ENCODE measurements around the gene TLE3.

The TLE3 gene

GRCh38 chr15:70025413-70026296 is 72.1 kb downstream of the TLE3 start:
- H3K36me3 ChIP-seq = no peaks in the 10 kb centered on the region
- H3K9me3 ChIP-seq (ENCODE audit: severe bottlenecking) = no peaks in the 10 kb centered on the region
- peak; percentile 40 for DNase-seq
- no peak overlapping the region for H3K27ac ChIP-seq
- no peak for TF ChIP-seq CTCF (IDR thresholded peaks at IDR 0.05; ENCODE audit: low read depth, low read length)
- H3K4me3 ChIP-seq (ENCODE audit: low read depth, low read length) = no peak overlapping the region
- no peaks in the 10 kb centered on the region for H3K27me3 ChIP-seq (ENCODE audit: insufficient read depth, low read depth, severe bottlenecking)

- H3K36me3 ChIP-seq = no peaks in the 10 kb centered on the region
- no peak for TF ChIP-seq CTCF (IDR thresholded peaks at IDR 0.05; ENCODE audit: low read depth, low read length)
- no peak for DNase-seq
- H3K27me3 ChIP-seq (ENCODE audit: insufficient read depth, low read depth, severe bottlenecking) = no peaks in the 10 kb centered on the region
- H3K27ac ChIP-seq = no peak overlapping the region
- H3K4me3 ChIP-seq (ENCODE audit: low read depth, low read length) = no peak overlapping the region
- no peaks in the 10 kb centered on the region for H3K9me3 ChIP-seq (ENCODE audit: severe bottlenecking)
Measured at GRCh38 chr15:70024521-70024920, 73.2 kb downstream of the TLE3 start.

GRCh38 chr15:70023769-70024491 is 73.8 kb downstream of the TLE3 start:
- H3K27me3 ChIP-seq (ENCODE audit: insufficient read depth, low read depth, severe bottlenecking) = no peaks in the 10 kb centered on the region
- no peak overlapping the region for H3K27ac ChIP-seq

GRCh38 chr15:70023064-70023768 is 74.5 kb downstream of the TLE3 start:
- no peak for TF ChIP-seq CTCF (IDR thresholded peaks at IDR 0.05; ENCODE audit: low read depth, low read length)
- Histone ChIP-seq H3K27ac (no peak overlapping the region), H3K9me3 (ENCODE audit: severe bottlenecking) (no peaks in the 10 kb centered on the region), H3K27me3 (ENCODE audit: insufficient read depth, low read depth, severe bottlenecking) (no peaks in the 10 kb centered on the region), H3K4me3 (ENCODE audit: low read depth, low read length) (no peak overlapping the region), H3K36me3 (no peaks in the 10 kb centered on the region)
- no peak for DNase-seq

More at GRCh38 chr15:70023769-70024491, 73.8 kb downstream of the TLE3 start:
- no peaks in the 10 kb centered on the region for H3K36me3 ChIP-seq
- H3K9me3 ChIP-seq (ENCODE audit: severe bottlenecking) = no peaks in the 10 kb centered on the region
- no peak for TF ChIP-seq CTCF (IDR thresholded peaks at IDR 0.05; ENCODE audit: low read depth, low read length)
- no peak overlapping the region for H3K4me3 ChIP-seq (ENCODE audit: low read depth, low read length)
- no peak for DNase-seq

GRCh38 chr15:70020229-70020628 is 77.5 kb downstream of the TLE3 start:
- no peak overlapping the region for H3K27ac ChIP-seq
- no peaks in the 10 kb centered on the region for H3K9me3 ChIP-seq (ENCODE audit: severe bottlenecking)
- no peak for TF ChIP-seq CTCF (IDR thresholded peaks at IDR 0.05; ENCODE audit: low read depth, low read length)
- DNase-seq = no peak
- H3K4me3 ChIP-seq (ENCODE audit: low read depth, low read length) = no peak overlapping the region
- H3K36me3 ChIP-seq = no peaks in the 10 kb centered on the region
- H3K27me3 ChIP-seq (ENCODE audit: insufficient read depth, low read depth, severe bottlenecking) = no peaks in the 10 kb centered on the region
